Measurements from ENCODE around the gene MYO1D. TPM values are rescaled to one million over a fixed set of nuclear protein-coding genes. Genes with fewer than 3 reads are reported as not detected.

MYO1D gene
- total and polyA plus RNA-seq, 2 donors (not counting 3 experiments of a cell fraction or from before 2014, with no cell fraction given), result 37.8 to 85.5 TPM

GRCh38 chr17:32831223-32831622 is 45.7 kb downstream of the MYO1D start:
- no peaks in the 10 kb centered on the region for H3K9me3 ChIP-seq (replicated peaks; ENCODE audit: control insufficient read depth, insufficient read depth, low read length)
- FAIRE-seq, result no peak
- no peak for DNase-seq (ENCODE audit: low read depth, low spot score)
- no peaks in the 10 kb centered on the region for H3K9me1 ChIP-seq (replicated peaks; ENCODE audit: control insufficient read depth, extremely low read depth, insufficient read depth, low read length)
- no peaks in the 10 kb centered on the region for H3K36me3 ChIP-seq (ENCODE audit: control insufficient read depth in 2 of 2, extremely low read depth in 1 of 2, insufficient read depth in 2 of 2, low read length in 2 of 2)
- H2AFZ ChIP-seq (ENCODE audit: low read depth, low read length), result no peak overlapping the region
- H4K20me1 ChIP-seq (replicated peaks; ENCODE audit: control insufficient read depth, extremely low read depth, insufficient read depth, low read length), result peaks cover 7% of the 10 kb centered on the region
- no peak overlapping the region for H3K9ac ChIP-seq (replicated peaks; ENCODE audit: extremely low read depth, insufficient read depth, low read length)
- POLR2A ChIA-PET, result no interaction called here
- no TSS peak for BruUV-seq (replicated peaks)
- no peak for TF ChIP-seq MAX (IDR thresholded peaks at IDR 0.05; ENCODE audit: insufficient read depth, insufficient read length)
- no peak for TF ChIP-seq EZH2 (IDR thresholded peaks at IDR 0.05; ENCODE audit: borderline replicate concordance, low read depth, low read length, severe bottlenecking)
- TF ChIP-seq POLR2A (IDR thresholded peaks at IDR 0.05; ENCODE audit: low read depth, low read length), result no peak
- no peak for TF ChIP-seq GATA2 (IDR thresholded peaks at IDR 0.05; ENCODE audit: insufficient read depth, insufficient read length, low read depth, low read length)
- TF ChIP-seq POLR2AphosphoS5 (IDR thresholded peaks at IDR 0.05; ENCODE audit: insufficient read depth, low read depth, low read length), result no peak
- TF ChIP-seq JUN (IDR thresholded peaks at IDR 0.05; ENCODE audit: borderline replicate concordance, insufficient read depth, insufficient read length, low read depth), result no peak
- no peak for TF ChIP-seq MYC (IDR thresholded peaks at IDR 0.05; ENCODE audit: low read depth, low read length)
- no peak for TF ChIP-seq CTCF (IDR thresholded peaks at IDR 0.05; ENCODE audit: extremely low read depth in 1 of 2, insufficient read depth in 1 of 2, low read depth in 1 of 2, low read length in 2 of 2)
- no peak for TF ChIP-seq FOS (IDR thresholded peaks at IDR 0.05; ENCODE audit: borderline replicate concordance, insufficient read depth, low read length)
- peaks cover 7% of the 10 kb centered on the region for H3K4me1 ChIP-seq (ENCODE audit: control insufficient read depth, extremely low read depth, insufficient read depth, low read length)
- no peaks in the 10 kb centered on the region for H3K27me3 ChIP-seq (ENCODE audit: control insufficient read depth in 2 of 2, insufficient read depth in 2 of 2, low read length in 2 of 2)
- no peak overlapping the region for H3K27ac ChIP-seq (ENCODE audit: insufficient read depth, low read depth, low read length)
- H3K79me2 ChIP-seq (ENCODE audit: control insufficient read depth, insufficient read depth, low read length), result peaks cover 10% of the 10 kb centered on the region
- intact Hi-C loops (cut with micrococcal nuclease) (no loop called here), dilution Hi-C loops (cut with MboI; ENCODE audit: extremely low pct_ligation_motif_present, low sequenced_read_pairs) (no loop called here)
- H3K4me3 ChIP-seq (replicated peaks in 1 of 3; ENCODE audit: insufficient read depth in 1 of 3, low read depth in 1 of 3, low read length in 3 of 3), result no peak overlapping the region
- CTCF ChIA-PET, result interaction anchor here (5.4 kb wide), 1 partner anchor 46 kb away, joined by 32 read pairs; the partner anchor contains the start of gene MYO1D
- H3K4me2 ChIP-seq (ENCODE audit: insufficient read depth, low read length), result no peak overlapping the region
